Measurements from ENCODE around the gene WASF2.

The WASF2 gene

DNA sequence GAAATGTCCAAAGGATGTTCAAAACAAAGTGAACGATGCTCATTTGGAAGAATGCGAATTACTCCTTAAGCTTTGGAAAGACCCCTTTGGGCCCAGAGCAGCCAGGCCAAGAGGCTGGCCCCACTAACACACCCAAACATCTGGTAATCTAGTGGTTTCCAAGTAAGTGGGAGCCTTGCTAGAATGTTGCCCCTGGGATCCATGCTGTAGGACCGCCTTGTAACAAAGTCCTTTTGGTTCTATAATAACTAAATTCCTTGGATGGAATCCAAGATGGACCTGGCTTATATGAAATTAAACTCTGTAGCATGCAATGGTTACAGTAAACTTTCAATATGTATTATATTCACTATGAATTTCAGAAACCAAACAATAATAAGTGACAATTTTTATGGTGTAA lies 72.3 kb downstream of the WASF2 start:
- no peak overlapping the region for H3K4me3 ChIP-seq (ENCODE audit: low read depth, low read length)
- TF ChIP-seq, protein P1, sequence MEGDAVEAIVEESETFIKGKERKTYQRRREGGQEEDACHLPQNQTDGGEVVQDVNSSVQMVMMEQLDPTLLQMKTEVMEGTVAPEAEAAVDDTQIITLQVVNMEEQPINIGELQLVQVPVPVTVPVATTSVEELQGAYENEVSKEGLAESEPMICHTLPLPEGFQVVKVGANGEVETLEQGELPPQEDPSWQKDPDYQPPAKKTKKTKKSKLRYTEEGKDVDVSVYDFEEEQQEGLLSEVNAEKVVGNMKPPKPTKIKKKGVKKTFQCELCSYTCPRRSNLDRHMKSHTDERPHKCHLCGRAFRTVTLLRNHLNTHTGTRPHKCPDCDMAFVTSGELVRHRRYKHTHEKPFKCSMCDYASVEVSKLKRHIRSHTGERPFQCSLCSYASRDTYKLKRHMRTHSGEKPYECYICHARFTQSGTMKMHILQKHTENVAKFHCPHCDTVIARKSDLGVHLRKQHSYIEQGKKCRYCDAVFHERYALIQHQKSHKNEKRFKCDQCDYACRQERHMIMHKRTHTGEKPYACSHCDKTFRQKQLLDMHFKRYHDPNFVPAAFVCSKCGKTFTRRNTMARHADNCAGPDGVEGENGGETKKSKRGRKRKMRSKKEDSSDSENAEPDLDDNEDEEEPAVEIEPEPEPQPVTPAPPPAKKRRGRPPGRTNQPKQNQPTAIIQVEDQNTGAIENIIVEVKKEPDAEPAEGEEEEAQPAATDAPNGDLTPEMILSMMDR (IDR thresholded peaks at IDR 0.05; ENCODE audit: control insufficient read depth, extremely low read depth, insufficient read depth): no peak
- no peak for DNase-seq (ENCODE audit: low read depth)

DNA sequence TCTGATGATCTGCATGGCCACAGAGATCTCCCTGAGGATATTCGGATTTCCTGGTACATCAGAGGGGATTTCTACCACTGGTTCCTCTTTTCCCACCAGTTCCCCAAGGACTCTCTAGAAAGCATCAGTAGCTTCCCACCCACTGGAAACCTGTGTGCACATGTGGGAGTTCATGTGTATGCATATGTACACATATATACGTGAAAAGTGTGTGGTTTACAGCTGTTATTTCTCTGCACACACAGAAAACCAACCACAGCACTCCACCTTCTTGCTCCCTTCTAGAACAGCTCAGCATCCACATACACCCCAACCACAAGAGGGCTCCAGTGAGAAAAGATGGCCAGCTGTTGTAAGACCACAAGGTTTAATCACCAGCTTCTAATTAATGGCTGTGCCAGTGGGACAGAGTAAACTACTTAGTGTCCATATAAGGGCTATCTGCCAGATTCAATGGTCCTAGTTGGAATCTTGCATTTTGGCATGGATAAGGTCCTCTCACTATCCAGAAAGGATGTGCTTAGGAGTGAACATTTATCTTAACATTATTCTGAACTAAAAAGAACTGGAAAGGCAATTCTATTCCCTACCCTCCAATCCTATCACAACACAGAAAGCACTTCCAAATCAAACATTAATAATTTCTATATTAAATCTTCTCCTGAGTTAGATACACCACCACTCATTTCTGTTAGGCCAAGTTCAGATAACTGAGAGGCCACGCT lies 73.4 kb downstream of the WASF2 start:
- DNase-seq (ENCODE audit: low read depth): no peak
- TF ChIP-seq, protein P1 (IDR thresholded peaks at IDR 0.05; ENCODE audit: control insufficient read depth, extremely low read depth, insufficient read depth): peak; percentile 72
- H3K4me3 ChIP-seq (ENCODE audit: low read depth, low read length): no peak overlapping the region

DNA sequence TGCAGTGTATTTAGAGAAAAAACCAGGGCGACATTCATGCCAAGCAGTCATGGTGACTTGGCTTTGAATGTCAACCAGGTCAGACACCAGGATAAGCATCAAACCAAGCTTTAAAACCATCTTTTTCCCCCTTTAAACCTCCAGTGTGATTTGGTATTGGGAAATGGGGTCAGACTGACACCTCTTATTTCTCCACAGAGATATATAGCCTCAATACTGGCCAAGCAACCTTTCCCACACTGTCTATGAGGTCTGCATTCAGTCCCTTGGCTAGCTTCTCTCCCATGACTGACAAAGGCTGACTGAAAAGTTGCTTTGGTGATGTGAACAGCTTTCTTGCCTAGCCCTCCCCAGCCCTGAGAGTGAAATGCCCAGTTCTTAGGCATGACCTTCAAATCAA lies 75.9 kb downstream of the WASF2 start:
- TF ChIP-seq, protein P1 (IDR thresholded peaks at IDR 0.05; ENCODE audit: control insufficient read depth, extremely low read depth, insufficient read depth): no peak
- H3K4me3 ChIP-seq (ENCODE audit: low read depth, low read length): no peak overlapping the region
- DNase-seq (ENCODE audit: low read depth): no peak

DNA sequence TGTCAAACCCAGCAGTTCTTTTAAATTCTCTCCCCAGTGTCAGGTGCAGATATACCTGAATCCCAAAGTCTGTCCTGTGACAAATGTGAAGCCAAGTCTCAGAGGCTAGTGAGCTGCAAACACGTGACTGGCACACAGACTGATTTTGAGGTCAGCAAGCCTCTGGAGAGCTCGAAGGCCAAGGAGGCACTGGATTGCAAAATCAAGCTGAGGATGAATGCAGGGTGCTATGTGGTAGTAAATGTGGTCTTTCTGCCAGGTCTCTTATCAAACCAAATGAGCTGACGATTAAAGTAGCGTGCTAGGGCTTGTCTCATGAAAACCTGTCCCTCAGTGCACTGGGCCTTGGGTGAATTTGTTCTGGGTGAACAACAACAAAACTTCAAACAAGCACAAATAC lies 77.0 kb downstream of the WASF2 start:
- TF ChIP-seq, protein P1 (IDR thresholded peaks at IDR 0.05; ENCODE audit: control insufficient read depth, extremely low read depth, insufficient read depth): no peak
- no peak overlapping the region for H3K4me3 ChIP-seq (ENCODE audit: low read depth, low read length)
- no peak for DNase-seq (ENCODE audit: low read depth)

- DNase-seq (ENCODE audit: low read depth): no peak
- TF ChIP-seq, protein P1 (IDR thresholded peaks at IDR 0.05; ENCODE audit: control insufficient read depth, extremely low read depth, insufficient read depth): no peak
- no peak overlapping the region for H3K4me3 ChIP-seq (ENCODE audit: low read depth, low read length)
Measured at GRCh38 chr1:27412502-27412901, 77.5 kb downstream of the WASF2 start.

DNA sequence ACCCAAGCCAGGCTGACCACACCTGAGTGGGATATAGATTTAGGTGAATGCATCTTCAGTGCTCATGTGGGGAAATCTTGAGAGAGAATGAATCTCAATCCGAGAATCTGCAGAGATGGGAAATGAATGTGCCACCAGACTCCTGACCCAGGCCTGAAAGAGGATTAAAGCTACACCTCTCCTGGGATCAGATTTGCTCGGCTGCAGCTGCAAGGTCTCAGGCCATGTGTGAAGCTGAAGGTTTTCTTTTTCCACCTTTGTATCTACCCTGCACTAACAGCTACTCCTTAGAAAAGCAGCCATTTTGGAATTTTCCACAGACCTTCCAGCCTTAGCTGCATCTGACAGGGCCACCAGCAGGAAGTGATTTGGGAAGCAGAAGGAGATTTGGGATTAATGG lies 79.3 kb downstream of the WASF2 start:
- no peak overlapping the region for H3K4me3 ChIP-seq (ENCODE audit: low read depth, low read length)
- TF ChIP-seq, protein P1 (IDR thresholded peaks at IDR 0.05; ENCODE audit: control insufficient read depth, extremely low read depth, insufficient read depth): no peak

GRCh38 chr1:27409669-27410068 lies 80.3 kb downstream of the WASF2 start:
- TF ChIP-seq, protein P1 (IDR thresholded peaks at IDR 0.05; ENCODE audit: control insufficient read depth, extremely low read depth, insufficient read depth): no peak
- DNase-seq (ENCODE audit: low read depth): no peak
- no peak overlapping the region for H3K4me3 ChIP-seq (ENCODE audit: low read depth, low read length)

More for the DNA sequence above, 79.3 kb downstream of the WASF2 start:
- no peak for DNase-seq (ENCODE audit: low read depth)

All from LNCaP clone FGC (cell line).